ENCODE results near the gene ARID5B.

DNA sequence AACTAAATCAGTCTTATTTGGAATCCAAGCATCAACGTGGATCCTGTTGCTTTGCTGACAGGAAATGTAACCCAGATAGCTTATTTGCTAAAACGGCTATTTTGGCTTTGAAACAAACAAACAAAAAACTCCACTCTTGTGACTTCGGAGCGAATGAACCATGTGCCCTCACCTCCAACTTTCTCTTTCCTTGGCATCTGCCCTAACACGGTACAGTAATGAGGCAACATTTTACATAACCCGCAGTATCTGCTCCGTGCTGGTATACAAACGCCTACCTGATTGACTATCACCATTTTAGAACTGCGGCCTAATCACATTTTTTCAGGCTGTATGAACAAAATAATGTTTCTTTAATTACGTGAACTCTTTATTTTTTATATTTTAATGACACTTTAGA is 37.5 kb upstream of the ARID5B start:
- TF ChIP-seq POLR2A (IDR thresholded peaks at IDR 0.05; ENCODE audit: low read length) (no peak), GATA1 (IDR thresholded peaks at IDR 0.05; ENCODE audit: low read depth, low read length) (no peak)
